22Rv1 (cell line): ENCODE measurements around the gene SEPTIN2.

Experiments used
- CTCF ChIP-seq: fragments of 450-650 bp; IDR thresholded peaks from 2 replicates; pipeline ENCODE4 v1.5.1; 2017; ENCODE audit warnings: mild to moderate bottlenecking
- ZFX ChIP-seq: fragments of 450-650 bp; IDR thresholded peaks from 2 replicates; pipeline ENCODE4 v1.6.1; 2017; ENCODE audit warnings: antibody characterized with exemption, borderline replicate concordance

GRCh38 chr2:241289053-241289452 is 26.7 kb upstream of the SEPTIN2 start:
- TF ChIP-seq CTCF (no peak), ZFX (no peak)
